ENCODE results near the gene INHBB.

INHBB gene

GRCh38 chr2:120374821-120375220 is 28.9 kb downstream of the INHBB start:
- H3K4me1 ChIP-seq (ENCODE audit: insufficient read depth, low read length, severe bottlenecking) = no peaks in the 10 kb centered on the region
- H3K27me3 ChIP-seq (ENCODE audit: insufficient read depth, low read length) = no peaks in the 10 kb centered on the region; the same call in 1 of the 2 replicates
- H3K27ac ChIP-seq (ENCODE audit: low read depth, low read length, poor library complexity, severe bottlenecking) = no peak overlapping the region
- H3K79me2 ChIP-seq (ENCODE audit: insufficient read depth, low read length) = no peaks in the 10 kb centered on the region
- no peak overlapping the region for H2AFZ ChIP-seq (ENCODE audit: low read length)
- no peaks in the 10 kb centered on the region for H3K9me2 ChIP-seq (ENCODE audit: low read depth, low read length)
- no peak overlapping the region for H3K9ac ChIP-seq (ENCODE audit: low read length)
- no peaks in the 10 kb centered on the region for H4K20me1 ChIP-seq (ENCODE audit: insufficient read depth, low read length)
- H3F3A ChIP-seq (ENCODE audit: insufficient read depth, low read length) = no peaks in the 10 kb centered on the region
- no peak overlapping the region for H3K4me2 ChIP-seq (ENCODE audit: low read length)
- H3K9me3 ChIP-seq (ENCODE audit: low read length) = no peaks in the 10 kb centered on the region
- TF ChIP-seq EZH2 (IDR thresholded peaks at IDR 0.05; ENCODE audit: borderline replicate concordance, low read length) = no peak
- TF ChIP-seq, protein P1, sequence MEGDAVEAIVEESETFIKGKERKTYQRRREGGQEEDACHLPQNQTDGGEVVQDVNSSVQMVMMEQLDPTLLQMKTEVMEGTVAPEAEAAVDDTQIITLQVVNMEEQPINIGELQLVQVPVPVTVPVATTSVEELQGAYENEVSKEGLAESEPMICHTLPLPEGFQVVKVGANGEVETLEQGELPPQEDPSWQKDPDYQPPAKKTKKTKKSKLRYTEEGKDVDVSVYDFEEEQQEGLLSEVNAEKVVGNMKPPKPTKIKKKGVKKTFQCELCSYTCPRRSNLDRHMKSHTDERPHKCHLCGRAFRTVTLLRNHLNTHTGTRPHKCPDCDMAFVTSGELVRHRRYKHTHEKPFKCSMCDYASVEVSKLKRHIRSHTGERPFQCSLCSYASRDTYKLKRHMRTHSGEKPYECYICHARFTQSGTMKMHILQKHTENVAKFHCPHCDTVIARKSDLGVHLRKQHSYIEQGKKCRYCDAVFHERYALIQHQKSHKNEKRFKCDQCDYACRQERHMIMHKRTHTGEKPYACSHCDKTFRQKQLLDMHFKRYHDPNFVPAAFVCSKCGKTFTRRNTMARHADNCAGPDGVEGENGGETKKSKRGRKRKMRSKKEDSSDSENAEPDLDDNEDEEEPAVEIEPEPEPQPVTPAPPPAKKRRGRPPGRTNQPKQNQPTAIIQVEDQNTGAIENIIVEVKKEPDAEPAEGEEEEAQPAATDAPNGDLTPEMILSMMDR (IDR thresholded peaks at IDR 0.05; ENCODE audit: low read length) = no peak
- H3K4me3 ChIP-seq (ENCODE audit: low read depth, low read length, poor library complexity, severe bottlenecking) = no peak overlapping the region
- no peaks in the 10 kb centered on the region for H3K36me3 ChIP-seq (ENCODE audit: insufficient read depth, low read length)

GRCh38 chr2:120375251-120376020 is 29.5 kb downstream of the INHBB start:
- H2AFZ ChIP-seq (ENCODE audit: low read length) = no peak overlapping the region
- no peak overlapping the region for H3K4me2 ChIP-seq (ENCODE audit: low read length)
- H4K20me1 ChIP-seq (ENCODE audit: insufficient read depth, low read length) = no peaks in the 10 kb centered on the region
- H3K4me3 ChIP-seq (ENCODE audit: low read depth, low read length, poor library complexity, severe bottlenecking) = no peak overlapping the region
- no peaks in the 10 kb centered on the region for H3F3A ChIP-seq (ENCODE audit: insufficient read depth, low read length)
- H3K36me3 ChIP-seq (ENCODE audit: insufficient read depth, low read length) = no peaks in the 10 kb centered on the region
- no peaks in the 10 kb centered on the region for H3K9me3 ChIP-seq (ENCODE audit: low read length)
- no peak overlapping the region for H3K9ac ChIP-seq (ENCODE audit: low read length)
- no peaks in the 10 kb centered on the region; the same call in 1 of the 2 replicates for H3K27me3 ChIP-seq (ENCODE audit: insufficient read depth, low read length)
- H3K9me2 ChIP-seq (ENCODE audit: low read depth, low read length) = no peaks in the 10 kb centered on the region
- TF ChIP-seq, protein P1 (IDR thresholded peaks at IDR 0.05; ENCODE audit: low read length) = no peak
- no peak for TF ChIP-seq EZH2 (IDR thresholded peaks at IDR 0.05; ENCODE audit: borderline replicate concordance, low read length)
- H3K4me1 ChIP-seq (ENCODE audit: insufficient read depth, low read length, severe bottlenecking) = no peaks in the 10 kb centered on the region
- no peaks in the 10 kb centered on the region for H3K79me2 ChIP-seq (ENCODE audit: insufficient read depth, low read length)
- no peak overlapping the region for H3K27ac ChIP-seq (ENCODE audit: low read depth, low read length, poor library complexity, severe bottlenecking)

- no peaks in the 10 kb centered on the region for H3K36me3 ChIP-seq (ENCODE audit: insufficient read depth, low read length)
- TF ChIP-seq, protein P1 (IDR thresholded peaks at IDR 0.05; ENCODE audit: low read length) = no peak
- TF ChIP-seq EZH2 (IDR thresholded peaks at IDR 0.05; ENCODE audit: borderline replicate concordance, low read length) = no peak
- no peak overlapping the region for H3K27ac ChIP-seq (ENCODE audit: low read depth, low read length, poor library complexity, severe bottlenecking)
- no peaks in the 10 kb centered on the region for H4K20me1 ChIP-seq (ENCODE audit: insufficient read depth, low read length)
- no peaks in the 10 kb centered on the region for H3K9me3 ChIP-seq (ENCODE audit: low read length)
- H3K4me1 ChIP-seq (ENCODE audit: insufficient read depth, low read length, severe bottlenecking) = no peaks in the 10 kb centered on the region
- no peak overlapping the region for H3K9ac ChIP-seq (ENCODE audit: low read length)
- H3K79me2 ChIP-seq (ENCODE audit: insufficient read depth, low read length) = no peaks in the 10 kb centered on the region
- H3K27me3 ChIP-seq (ENCODE audit: insufficient read depth, low read length) = no peaks in the 10 kb centered on the region; the same call in 1 of the 2 replicates
- no peak overlapping the region for H3K4me2 ChIP-seq (ENCODE audit: low read length)
- H3K9me2 ChIP-seq (ENCODE audit: low read depth, low read length) = no peaks in the 10 kb centered on the region
- H3K4me3 ChIP-seq (ENCODE audit: low read depth, low read length, poor library complexity, severe bottlenecking) = no peak overlapping the region
- no peaks in the 10 kb centered on the region for H3F3A ChIP-seq (ENCODE audit: insufficient read depth, low read length)
- no peak overlapping the region for H2AFZ ChIP-seq (ENCODE audit: low read length)
Measured at GRCh38 chr2:120376101-120376500, 30.2 kb downstream of the INHBB start.
